ENCODE measurements around the gene SREBF1. TPM values are rescaled to one million over a fixed set of nuclear protein-coding genes. Genes with fewer than 3 reads are reported as not detected.
"Not testable (repeated sequence)": the region's sequence is repeated elsewhere in the genome, so short reads cannot be mapped to it uniquely, and the experiment has no call there.

Gene SREBF1
- total RNA-seq, 2 experiments from 2014 or later, result 175 to 176 TPM

- POLR2A ChIA-PET, result no interaction called here
- Mint-ChIP-seq H3K4me3 (no peak overlapping the region), H3K36me3 (ENCODE audit: low read depth) (peaks cover 18% of the 10 kb centered on the region), H3K27me3 (no peaks in the 10 kb centered on the region), H3K27ac (no peak overlapping the region), H3K4me1 (peaks cover 23% of the 10 kb centered on the region), H3K9me3 (no peaks in the 10 kb centered on the region)
- CTCF ChIA-PET, result interaction anchor here (0.5 to 3.2 kb wide), 6 partner anchors 11 to 576 kb away, joined by 3 to 9 read pairs (median 4); no protein-coding TSS in a partner anchor
- DNase-seq, result no peak
These were observed 27.2 kb downstream of the SREBF1 start for GRCh38 chr17:17809531-17810083.

- no peak for DNase-seq
- POLR2A ChIA-PET, result no interaction called here
- peaks cover 23% of the 10 kb centered on the region for H3K4me1 Mint-ChIP-seq
- H3K36me3 Mint-ChIP-seq (ENCODE audit: low read depth), result peaks cover 18% of the 10 kb centered on the region
- H3K27ac Mint-ChIP-seq, result peak overlapping the region; percentile 42
- no peak overlapping the region for H3K4me3 Mint-ChIP-seq
- CTCF ChIA-PET, result interaction anchor here (0.8 to 3.2 kb wide), 4 partner anchors 10 to 45 kb away, joined by 3 to 9 read pairs (median 4); no protein-coding TSS in a partner anchor
- H3K9me3 Mint-ChIP-seq, result no peaks in the 10 kb centered on the region
- H3K27me3 Mint-ChIP-seq, result no peaks in the 10 kb centered on the region
These were observed 27.9 kb downstream of the SREBF1 start for GRCh38 chr17:17808706-17809432.

GRCh38 chr17:17808200-17808599 is 28.6 kb downstream of the SREBF1 start:
- H3K27me3 Mint-ChIP-seq, H3K4me3 Mint-ChIP-seq, DNase-seq, H3K9me3 Mint-ChIP-seq, POLR2A ChIA-PET: not testable (repeated sequence)
- peaks cover 23% of the 10 kb centered on the region for H3K4me1 Mint-ChIP-seq
- peak overlapping the region; percentile 66 for H3K27ac Mint-ChIP-seq
- H3K36me3 Mint-ChIP-seq (ENCODE audit: low read depth), result peaks cover 18% of the 10 kb centered on the region
- CTCF ChIA-PET, result interaction anchor here (1.0 to 3.2 kb wide), 2 partner anchors 46 to 52 kb away, joined by 3 to 9 read pairs; no protein-coding TSS in a partner anchor

- no peak overlapping the region for H3K27ac Mint-ChIP-seq
- H3K27me3 Mint-ChIP-seq, result no peaks in the 10 kb centered on the region
- CTCF ChIA-PET, result interaction anchor here (1.0 to 3.2 kb wide), 2 partner anchors 47 to 53 kb away, joined by 3 to 9 read pairs; no protein-coding TSS in a partner anchor
- H3K36me3 Mint-ChIP-seq (ENCODE audit: low read depth), result peaks cover 15% of the 10 kb centered on the region
- no peak overlapping the region for H3K4me3 Mint-ChIP-seq
- peaks cover 23% of the 10 kb centered on the region for H3K4me1 Mint-ChIP-seq
- POLR2A ChIA-PET, result no interaction called here
- no peak for DNase-seq
- H3K9me3 Mint-ChIP-seq, result no peaks in the 10 kb centered on the region
These were observed 29.3 kb downstream of the SREBF1 start for GRCh38 chr17:17807440-17807839.

GRCh38 chr17:17806611-17807274 is 30.0 kb downstream of the SREBF1 start:
- DNase-seq, result no peak
- Mint-ChIP-seq H3K4me1 (peaks cover 17% of the 10 kb centered on the region), H3K36me3 (ENCODE audit: low read depth) (peaks cover 11% of the 10 kb centered on the region), H3K27me3 (no peaks in the 10 kb centered on the region), H3K4me3 (no peak overlapping the region), H3K27ac (no peak overlapping the region), H3K9me3 (no peaks in the 10 kb centered on the region)
- CTCF ChIA-PET, result interaction anchor here (0.5 to 3.2 kb wide), 3 partner anchors 47 to 300 kb away, joined by 4 to 9 read pairs (median 6); no protein-coding TSS in a partner anchor
- POLR2A ChIA-PET, result no interaction called here

- ChIA-PET CTCF (interaction anchor here (1.2 to 1.7 kb wide), 2 partner anchors 14 to 54 kb away, joined by 3 to 4 read pairs; no protein-coding TSS in a partner anchor), POLR2A (no interaction called here)
- Mint-ChIP-seq H3K36me3 (ENCODE audit: low read depth) (peaks cover 6% of the 10 kb centered on the region), H3K27ac (no peak overlapping the region), H3K9me3 (no peaks in the 10 kb centered on the region), H3K4me3 (no peak overlapping the region), H3K27me3 (no peaks in the 10 kb centered on the region), H3K4me1 (peaks cover 14% of the 10 kb centered on the region)
- no peak for DNase-seq
These were observed 30.8 kb downstream of the SREBF1 start for GRCh38 chr17:17806035-17806434.

GRCh38 chr17:17805575-17805974 is 31.2 kb downstream of the SREBF1 start:
- H3K27ac Mint-ChIP-seq, result no peak overlapping the region
- H3K4me1 Mint-ChIP-seq, result peaks cover 13% of the 10 kb centered on the region
- H3K27me3 Mint-ChIP-seq, result no peaks in the 10 kb centered on the region
- no peak for DNase-seq
- POLR2A ChIA-PET, result no interaction called here
- peaks cover 6% of the 10 kb centered on the region for H3K36me3 Mint-ChIP-seq (ENCODE audit: low read depth)
- H3K9me3 Mint-ChIP-seq, result no peaks in the 10 kb centered on the region
- CTCF ChIA-PET, result interaction anchor here (0.6 to 1.7 kb wide), 3 partner anchors 15 to 55 kb away, joined by 3 to 6 read pairs (median 4); no protein-coding TSS in a partner anchor
- H3K4me3 Mint-ChIP-seq, result no peak overlapping the region

- Mint-ChIP-seq H3K4me3 (no peak overlapping the region), H3K9me3 (no peaks in the 10 kb centered on the region), H3K36me3 (ENCODE audit: low read depth) (peaks cover 6% of the 10 kb centered on the region), H3K27ac (no peak overlapping the region), H3K4me1 (peaks cover 10% of the 10 kb centered on the region), H3K27me3 (no peaks in the 10 kb centered on the region)
- no peak for DNase-seq
- ChIA-PET POLR2A (no interaction called here), CTCF (no interaction called here)
These were observed 32.8 kb downstream of the SREBF1 start for GRCh38 chr17:17804007-17804406.

- H3K4me1 Mint-ChIP-seq, result peaks cover 1% of the 10 kb centered on the region
- ChIA-PET CTCF (interaction anchor here (0.6 to 0.9 kb wide), 2 partner anchors 10 to 77 kb away, joined by 3 to 4 read pairs; no protein-coding TSS in a partner anchor), POLR2A (no interaction called here)
- no peak for DNase-seq
- H3K9me3 Mint-ChIP-seq, result no peaks in the 10 kb centered on the region
- no peak overlapping the region for H3K4me3 Mint-ChIP-seq
- H3K27ac Mint-ChIP-seq, result no peak overlapping the region
- peaks cover 7% of the 10 kb centered on the region for H3K36me3 Mint-ChIP-seq (ENCODE audit: low read depth)
- no peaks in the 10 kb centered on the region for H3K27me3 Mint-ChIP-seq
These were observed 34.8 kb downstream of the SREBF1 start for GRCh38 chr17:17801800-17802481.

GRCh38 chr17:17800504-17801021 is 36.2 kb downstream of the SREBF1 start:
- no peaks in the 10 kb centered on the region for H3K4me1 Mint-ChIP-seq
- H3K27ac Mint-ChIP-seq, result no peak overlapping the region
- peaks cover 3% of the 10 kb centered on the region for H3K36me3 Mint-ChIP-seq (ENCODE audit: low read depth)
- POLR2A ChIA-PET, result no interaction called here
- H3K27me3 Mint-ChIP-seq, result no peaks in the 10 kb centered on the region
- no peak overlapping the region for H3K4me3 Mint-ChIP-seq
- no peak for DNase-seq
- no peaks in the 10 kb centered on the region for H3K9me3 Mint-ChIP-seq
- CTCF ChIA-PET, result no interaction called here

GRCh38 chr17:17798573-17799255 is 38.1 kb downstream of the SREBF1 start:
- no peaks in the 10 kb centered on the region for H3K9me3 Mint-ChIP-seq
- H3K27me3 Mint-ChIP-seq, result no peaks in the 10 kb centered on the region
- no peak for DNase-seq
- ChIA-PET POLR2A (no interaction called here), CTCF (interaction anchor here (1.0 kb wide), 1 partner anchor 11 kb away, joined by 3 read pairs; no protein-coding TSS in a partner anchor)
- H3K27ac Mint-ChIP-seq, result no peak overlapping the region
- H3K4me1 Mint-ChIP-seq, result peaks cover 4% of the 10 kb centered on the region
- H3K4me3 Mint-ChIP-seq, result no peak overlapping the region
- H3K36me3 Mint-ChIP-seq (ENCODE audit: low read depth), result peaks cover 6% of the 10 kb centered on the region

- ChIA-PET POLR2A (no interaction called here), CTCF (no interaction called here)
- DNase-seq, result no peak
- Mint-ChIP-seq H3K4me1 (peaks cover 11% of the 10 kb centered on the region), H3K27ac (no peak overlapping the region), H3K4me3 (no peak overlapping the region), H3K36me3 (ENCODE audit: low read depth) (peaks cover 9% of the 10 kb centered on the region), H3K9me3 (no peaks in the 10 kb centered on the region), H3K27me3 (no peaks in the 10 kb centered on the region)
These were observed 38.7 kb downstream of the SREBF1 start for GRCh38 chr17:17798010-17798556.

Measured in activated CD4-positive, alpha-beta T cell treated with anti-CD3 and anti-CD28 coated beads, Interleukin-2, amount 10 ng/mL, durations not matched to agents 7 days and 5 days (primary cell).